Measurements from ENCODE around the gene KCNA10. TPM values are rescaled to one million over a fixed set of nuclear protein-coding genes. Genes with fewer than 3 reads are reported as not detected.

Gene KCNA10
- total RNA-seq, 1 experiment from 2014 or later, result not detected

DNA sequence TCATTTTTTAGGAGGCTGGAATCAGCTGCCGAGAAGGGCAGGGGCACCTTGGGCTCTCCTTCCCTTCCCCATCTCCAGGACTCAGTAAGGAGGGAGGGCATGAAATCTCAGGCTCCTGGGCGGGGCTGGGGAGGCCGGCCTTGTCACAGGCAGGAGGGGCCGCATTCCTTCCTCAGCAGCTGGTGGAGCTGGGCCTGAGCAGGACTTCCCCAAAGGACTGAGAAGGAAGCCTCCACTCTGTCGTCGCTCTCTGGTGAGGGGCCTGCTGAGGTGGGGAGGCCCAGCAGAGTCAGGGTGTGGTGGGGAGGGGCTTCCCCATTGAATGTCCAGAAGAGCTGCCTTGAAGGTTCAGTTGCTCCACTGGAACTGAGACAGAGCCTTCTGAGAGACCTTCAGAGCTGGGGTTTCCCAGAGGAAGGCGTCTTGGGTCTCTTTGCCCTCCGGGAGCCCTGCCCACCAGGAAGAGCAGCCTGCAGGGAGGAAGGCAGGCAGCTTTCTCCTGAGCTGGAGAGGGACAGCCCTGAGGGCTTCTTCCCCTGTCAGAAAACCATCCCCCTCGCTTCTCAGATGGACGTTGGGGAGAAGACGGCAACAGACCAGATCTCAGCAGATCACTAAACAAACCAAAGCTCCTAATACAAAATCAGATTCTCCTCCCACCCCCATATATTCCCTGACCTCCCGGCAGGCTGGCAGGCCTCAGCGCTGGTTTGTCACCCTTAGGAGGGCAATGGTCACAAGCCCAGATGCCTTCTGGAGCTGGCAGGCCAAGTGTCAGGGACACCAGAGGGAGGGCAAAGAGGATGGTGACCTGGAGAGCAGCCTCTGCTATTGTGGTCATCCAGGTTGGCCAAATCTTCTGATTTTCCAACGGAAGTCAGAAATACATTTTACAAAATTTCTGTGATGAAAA is 10.7 kb downstream of the KCNA10 start (continued):
- TF ChIP-seq, protein P1, sequence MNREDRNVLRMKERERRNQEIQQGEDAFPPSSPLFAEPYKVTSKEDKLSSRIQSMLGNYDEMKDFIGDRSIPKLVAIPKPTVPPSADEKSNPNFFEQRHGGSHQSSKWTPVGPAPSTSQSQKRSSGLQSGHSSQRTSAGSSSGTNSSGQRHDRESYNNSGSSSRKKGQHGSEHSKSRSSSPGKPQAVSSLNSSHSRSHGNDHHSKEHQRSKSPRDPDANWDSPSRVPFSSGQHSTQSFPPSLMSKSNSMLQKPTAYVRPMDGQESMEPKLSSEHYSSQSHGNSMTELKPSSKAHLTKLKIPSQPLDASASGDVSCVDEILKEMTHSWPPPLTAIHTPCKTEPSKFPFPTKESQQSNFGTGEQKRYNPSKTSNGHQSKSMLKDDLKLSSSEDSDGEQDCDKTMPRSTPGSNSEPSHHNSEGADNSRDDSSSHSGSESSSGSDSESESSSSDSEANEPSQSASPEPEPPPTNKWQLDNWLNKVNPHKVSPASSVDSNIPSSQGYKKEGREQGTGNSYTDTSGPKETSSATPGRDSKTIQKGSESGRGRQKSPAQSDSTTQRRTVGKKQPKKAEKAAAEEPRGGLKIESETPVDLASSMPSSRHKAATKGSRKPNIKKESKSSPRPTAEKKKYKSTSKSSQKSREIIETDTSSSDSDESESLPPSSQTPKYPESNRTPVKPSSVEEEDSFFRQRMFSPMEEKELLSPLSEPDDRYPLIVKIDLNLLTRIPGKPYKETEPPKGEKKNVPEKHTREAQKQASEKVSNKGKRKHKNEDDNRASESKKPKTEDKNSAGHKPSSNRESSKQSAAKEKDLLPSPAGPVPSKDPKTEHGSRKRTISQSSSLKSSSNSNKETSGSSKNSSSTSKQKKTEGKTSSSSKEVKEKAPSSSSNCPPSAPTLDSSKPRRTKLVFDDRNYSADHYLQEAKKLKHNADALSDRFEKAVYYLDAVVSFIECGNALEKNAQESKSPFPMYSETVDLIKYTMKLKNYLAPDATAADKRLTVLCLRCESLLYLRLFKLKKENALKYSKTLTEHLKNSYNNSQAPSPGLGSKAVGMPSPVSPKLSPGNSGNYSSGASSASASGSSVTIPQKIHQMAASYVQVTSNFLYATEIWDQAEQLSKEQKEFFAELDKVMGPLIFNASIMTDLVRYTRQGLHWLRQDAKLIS (CRISPR knock-in tag; IDR thresholded peaks at IDR 0.05; ENCODE audit: borderline replicate concordance), result no peak
- no peak for TF ChIP-seq SOX15 (CRISPR knock-in tag; IDR thresholded peaks at IDR 0.05)
- TF ChIP-seq ATF1 (CRISPR knock-in tag; IDR thresholded peaks at IDR 0.05), result no peak
- TF ChIP-seq ZNF121 (CRISPR knock-in tag; IDR thresholded peaks at IDR 0.05), result no peak
- TF ChIP-seq FOXP4 (CRISPR knock-in tag; IDR thresholded peaks at IDR 0.05), result no peak
- TF ChIP-seq CTCF (IDR thresholded peaks at IDR 0.05), result no peak
- TF ChIP-seq ZSCAN18 (CRISPR knock-in tag; IDR thresholded peaks at IDR 0.05), result no peak
- TF ChIP-seq, protein P2, sequence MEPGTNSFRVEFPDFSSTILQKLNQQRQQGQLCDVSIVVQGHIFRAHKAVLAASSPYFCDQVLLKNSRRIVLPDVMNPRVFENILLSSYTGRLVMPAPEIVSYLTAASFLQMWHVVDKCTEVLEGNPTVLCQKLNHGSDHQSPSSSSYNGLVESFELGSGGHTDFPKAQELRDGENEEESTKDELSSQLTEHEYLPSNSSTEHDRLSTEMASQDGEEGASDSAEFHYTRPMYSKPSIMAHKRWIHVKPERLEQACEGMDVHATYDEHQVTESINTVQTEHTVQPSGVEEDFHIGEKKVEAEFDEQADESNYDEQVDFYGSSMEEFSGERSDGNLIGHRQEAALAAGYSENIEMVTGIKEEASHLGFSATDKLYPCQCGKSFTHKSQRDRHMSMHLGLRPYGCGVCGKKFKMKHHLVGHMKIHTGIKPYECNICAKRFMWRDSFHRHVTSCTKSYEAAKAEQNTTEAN (CRISPR knock-in tag; IDR thresholded peaks at IDR 0.05), result no peak

- ChIA-PET POLR2A (no interaction called here), CTCF (no interaction called here)
- TF ChIP-seq ZNF317 (CRISPR knock-in tag; IDR thresholded peaks at IDR 0.05; ENCODE audit: borderline replicate concordance, low read depth) (no peak), FOXJ3 (CRISPR knock-in tag; IDR thresholded peaks at IDR 0.05; ENCODE audit: borderline replicate concordance) (no peak), ETV6 (CRISPR knock-in tag; IDR thresholded peaks at IDR 0.05) (no peak)
- no peaks in the 10 kb centered on the region; the same call in none of the 2 replicates for H3K27me3 Mint-ChIP-seq (ENCODE audit: low read depth)
- no peak overlapping the region for H3K27ac Mint-ChIP-seq
- no peaks in the 10 kb centered on the region for H3K9me3 Mint-ChIP-seq
- DNase-seq (ENCODE audit: low spot score), result no peak
- no peak overlapping the region for H3K4me3 Mint-ChIP-seq
- peaks cover 11% of the 10 kb centered on the region for H3K4me1 Mint-ChIP-seq
- ATAC-seq, result no peak
- H3K36me3 Mint-ChIP-seq, result no peaks in the 10 kb centered on the region
Observed at GRCh38 chr1:110506541-110506940, 12.4 kb downstream of the KCNA10 start.

DNA sequence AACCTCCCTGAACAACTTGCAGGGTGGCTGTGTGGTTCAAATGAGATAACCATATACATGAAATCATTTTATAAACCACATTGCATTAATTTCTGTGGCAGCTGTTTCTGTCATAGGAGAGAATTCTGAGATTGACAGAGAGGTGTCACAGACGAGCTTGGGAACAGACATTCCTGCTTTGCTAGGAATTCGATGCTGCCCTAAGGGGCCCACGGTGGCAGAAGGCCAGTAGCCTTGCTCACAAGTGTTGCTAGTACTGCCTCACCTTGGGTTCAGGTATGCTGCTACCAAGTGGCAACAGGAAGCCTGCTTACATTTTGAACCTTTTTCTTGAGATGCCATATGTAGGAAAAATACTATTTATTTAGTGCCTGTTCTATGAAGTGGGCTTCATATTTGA is 13.4 kb downstream of the KCNA10 start:
- H3K4me1 Mint-ChIP-seq, result peaks cover 11% of the 10 kb centered on the region
- H3K27ac Mint-ChIP-seq, result no peak overlapping the region
- DNase-seq (ENCODE audit: low spot score) (no peak), ATAC-seq (no peak)
- H3K27me3 Mint-ChIP-seq (ENCODE audit: low read depth), result no peaks in the 10 kb centered on the region; the same call in none of the 2 replicates
- ChIA-PET CTCF (interaction anchor here (0.9 to 2.2 kb wide), 2 partner anchors 10 to 93 kb away, joined by 3 to 11 read pairs; no protein-coding TSS in a partner anchor), POLR2A (no interaction called here)
- TF ChIP-seq NR2C2 (CRISPR knock-in tag; IDR thresholded peaks at IDR 0.05), result no peak
- H3K36me3 Mint-ChIP-seq, result no peaks in the 10 kb centered on the region
- no peak overlapping the region for H3K4me3 Mint-ChIP-seq
- no peaks in the 10 kb centered on the region for H3K9me3 Mint-ChIP-seq

All from WTC11 (cell line).